Parietal lobe (tissue), 2 donors: ENCODE measurements around the gene IP6K1. TPM values are rescaled to one million over a fixed set of nuclear protein-coding genes. Genes with fewer than 3 reads are reported as not detected.

Experiments
- small RNA-seq: library from RNA; depleted of rRNA; stranded (forward); fragments of <200 nt; gene quantifications from one replicate; pipeline ENCODE3, GENCODE V24; 2014; ENCODE audit warnings: low replicate concordance
- total RNA-seq: library from RNA; depleted of rRNA; stranded (reverse); fragments of >200 nt; gene quantifications from one replicate; pipeline ENCODE4 v1.2.3, GENCODE V29; 2014

Gene IP6K1
- 66.4 TPM for total RNA-seq

DNA sequence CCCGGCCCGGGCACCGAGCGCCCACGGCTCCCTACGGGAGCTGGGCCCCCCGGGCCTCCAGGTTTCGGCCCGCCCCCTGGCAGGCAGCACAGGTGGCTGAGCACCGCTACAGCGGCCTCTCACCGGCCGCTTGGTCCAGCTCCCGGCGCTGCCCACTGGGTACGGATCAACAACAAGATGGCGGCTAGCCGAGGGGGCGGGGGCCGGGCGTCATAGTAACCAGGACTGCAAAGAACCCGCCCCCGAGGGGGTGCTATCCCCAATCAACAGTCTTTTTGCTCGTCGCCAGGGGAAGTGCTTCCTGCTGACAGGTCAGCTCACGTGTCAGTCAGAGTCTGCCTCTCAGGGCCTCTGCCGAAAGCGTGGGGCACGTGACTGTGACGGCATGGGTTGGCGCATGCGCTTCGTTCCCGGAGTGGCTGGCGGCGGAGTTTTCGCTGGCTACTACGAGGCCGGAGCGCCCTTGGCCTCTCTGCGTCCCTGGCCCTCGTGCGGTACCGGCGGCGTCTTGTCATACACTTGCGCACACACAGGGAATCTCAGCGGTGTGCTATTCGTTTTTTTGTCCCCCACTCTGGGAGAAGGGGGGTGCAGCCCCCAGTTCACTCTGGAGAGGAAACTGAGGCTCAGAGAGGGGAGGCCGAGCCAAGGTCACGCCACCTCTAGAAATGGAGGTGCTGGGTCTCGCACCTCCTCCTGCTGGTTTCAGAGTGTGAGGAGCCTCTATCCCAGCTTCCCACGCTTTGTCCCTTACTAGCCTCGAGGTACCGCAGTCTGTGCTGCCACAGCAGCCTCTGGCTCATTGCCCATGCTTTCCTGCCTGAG lies at the start of gene IP6K1:
IP6K1 (minus strand) TSS at position 186 of the 825 bp plus-strand sequence. CDS start 38,502 bp downstream, outside the sequence.

DNA sequence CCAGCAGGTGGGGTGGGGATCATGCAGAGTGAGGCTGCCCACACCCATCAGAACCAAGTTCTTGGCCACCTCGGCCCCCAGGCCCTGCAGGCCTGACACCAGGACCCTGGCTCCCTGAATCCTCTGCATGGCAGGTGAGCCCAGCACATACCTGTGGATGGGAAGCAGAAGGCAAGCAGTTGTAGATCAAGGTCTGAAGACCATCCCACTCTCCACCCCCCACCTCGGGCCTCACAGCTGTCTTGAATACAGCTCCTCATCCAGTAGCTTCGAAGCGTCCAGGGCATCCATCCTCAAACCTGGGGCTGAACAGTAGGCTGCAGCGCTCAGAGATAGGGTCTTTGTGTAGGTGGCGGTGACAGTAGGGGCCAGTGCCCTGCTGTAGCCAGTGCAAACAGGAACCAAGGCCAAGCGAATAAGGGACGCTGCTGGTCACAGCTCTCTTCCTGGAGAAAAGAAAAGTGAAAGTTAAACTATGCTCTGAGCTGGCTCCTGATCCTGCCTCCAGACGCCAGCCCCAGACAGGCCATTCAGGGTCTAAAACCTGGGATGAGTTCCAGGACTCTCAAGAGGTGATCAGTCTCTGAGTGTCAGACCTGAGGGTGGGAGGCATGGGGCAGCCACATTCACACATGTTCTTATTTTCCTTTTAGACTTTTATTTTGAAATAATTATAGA lies 27.3 kb upstream of the IP6K1 start, which contains the start of gene UBA7:
UBA7 (minus strand) TSS at position 457 of the 678 bp plus-strand sequence; CDS start at position 291, 166 bp downstream.

DNA sequence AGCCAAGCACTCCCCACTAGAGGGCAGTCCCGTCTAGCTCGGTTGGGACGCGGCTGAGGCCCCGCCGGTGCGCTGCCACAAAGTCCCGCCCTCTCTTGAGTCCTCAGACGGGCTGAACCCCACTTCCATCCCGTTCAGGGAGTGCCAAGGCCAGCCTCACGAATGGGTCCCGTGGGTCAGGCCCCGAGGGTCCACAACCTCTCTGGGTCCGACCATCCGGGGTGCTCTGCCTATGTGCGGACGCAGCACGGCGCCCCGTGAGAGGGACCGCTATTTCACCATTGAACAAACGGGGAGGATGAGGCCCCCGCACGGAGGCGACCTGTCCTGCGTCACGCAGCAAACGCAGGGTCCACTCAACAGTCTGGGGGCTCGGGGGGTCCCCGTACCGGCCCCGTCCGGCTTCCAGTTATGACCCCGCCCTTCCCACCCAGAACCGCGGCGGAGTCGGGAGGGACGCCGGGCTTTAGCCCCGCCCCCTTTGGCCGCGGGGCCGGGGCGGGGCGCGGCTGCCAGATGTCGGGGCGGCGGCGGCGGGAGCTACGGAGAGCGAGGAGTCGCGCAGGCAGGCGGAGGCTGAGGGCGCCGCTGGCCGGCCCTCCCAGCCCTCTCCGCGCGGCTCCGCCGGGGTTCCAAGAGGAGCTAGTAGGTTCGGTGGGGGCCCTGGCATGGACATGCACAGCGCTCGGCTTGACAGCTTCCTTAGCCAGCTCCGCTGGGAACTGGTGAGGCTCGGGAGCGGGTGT lies 16.6 kb upstream of the IP6K1 start, which contains the start of gene INKA1:
INKA1 (plus strand) TSS at position 543 of the 746 bp plus-strand sequence; CDS start at position 675, 132 bp downstream.

DNA sequence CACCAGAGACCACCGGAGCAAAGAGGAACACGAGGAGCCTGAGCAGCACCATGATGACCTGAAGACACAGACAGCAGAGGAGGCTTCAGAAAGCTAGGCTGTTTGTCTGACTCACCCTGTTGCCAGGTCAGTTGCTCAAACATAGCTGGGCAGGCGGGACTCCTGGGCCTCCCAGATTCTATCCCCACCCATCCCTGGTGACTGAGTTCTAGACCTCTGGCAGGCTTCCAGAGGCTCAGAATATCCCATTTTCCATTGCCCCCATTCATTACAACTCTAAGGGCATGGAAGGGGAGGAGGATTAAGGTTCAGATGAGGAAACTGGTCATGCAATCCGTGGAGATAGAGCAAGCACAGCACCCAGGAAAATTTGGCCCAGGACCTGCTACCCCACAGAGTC lies 13.4 kb upstream of the IP6K1 start, which contains the start of gene CDHR4:
CDHR4 (minus strand) TSS at position 113 of the 400 bp plus-strand sequence; CDS start at position 52, 61 bp downstream.

DNA sequence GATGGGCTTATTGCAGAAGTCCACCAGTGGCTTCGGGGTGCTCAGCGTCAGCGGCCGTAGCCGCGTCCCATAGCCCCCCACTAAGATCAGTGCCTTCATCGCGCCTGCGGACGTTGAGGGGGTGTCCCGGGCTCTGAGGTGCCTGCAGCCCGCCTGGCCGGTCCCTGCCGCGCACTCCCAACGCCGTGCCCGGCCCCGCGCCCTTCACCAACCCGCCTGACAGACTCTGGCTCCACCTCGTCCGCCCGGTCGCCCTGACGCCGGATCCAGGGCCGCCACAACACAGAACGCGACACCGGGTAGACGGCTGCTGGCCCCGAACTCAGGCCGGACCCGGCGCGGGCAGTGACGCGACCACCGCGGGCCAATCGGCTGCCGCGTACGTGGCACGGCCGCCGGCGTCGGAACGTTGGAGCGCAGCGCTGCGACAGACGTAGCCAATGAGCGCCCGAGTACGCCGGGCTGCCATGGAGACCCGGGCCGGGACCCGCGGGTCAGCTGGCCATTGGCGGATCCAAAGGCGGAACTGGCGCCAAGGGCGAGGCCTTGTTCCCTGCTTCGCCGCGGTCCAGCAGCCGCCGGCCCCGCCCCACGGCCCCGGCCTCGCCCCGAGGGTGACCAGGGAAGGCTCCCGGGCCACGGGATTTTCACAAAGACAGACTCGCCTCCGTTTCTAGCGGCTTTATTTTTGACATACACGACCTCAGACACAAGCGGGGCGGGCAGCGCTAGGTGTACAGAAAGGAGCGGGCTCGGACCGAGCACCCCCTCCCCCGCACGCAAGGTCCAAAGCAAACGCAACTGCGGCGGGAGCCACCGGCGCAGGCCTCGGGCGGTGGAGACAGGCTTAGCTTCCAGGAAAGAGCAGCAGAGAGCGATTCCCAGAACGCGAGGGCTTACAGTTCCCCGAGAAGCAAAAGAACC lies 62.5 kb downstream of the IP6K1 start, which contains the start of gene GMPPB:
GMPPB (minus strand) TSS at position 324 of the 924 bp plus-strand sequence; CDS start at position 99, 225 bp downstream.

DNA sequence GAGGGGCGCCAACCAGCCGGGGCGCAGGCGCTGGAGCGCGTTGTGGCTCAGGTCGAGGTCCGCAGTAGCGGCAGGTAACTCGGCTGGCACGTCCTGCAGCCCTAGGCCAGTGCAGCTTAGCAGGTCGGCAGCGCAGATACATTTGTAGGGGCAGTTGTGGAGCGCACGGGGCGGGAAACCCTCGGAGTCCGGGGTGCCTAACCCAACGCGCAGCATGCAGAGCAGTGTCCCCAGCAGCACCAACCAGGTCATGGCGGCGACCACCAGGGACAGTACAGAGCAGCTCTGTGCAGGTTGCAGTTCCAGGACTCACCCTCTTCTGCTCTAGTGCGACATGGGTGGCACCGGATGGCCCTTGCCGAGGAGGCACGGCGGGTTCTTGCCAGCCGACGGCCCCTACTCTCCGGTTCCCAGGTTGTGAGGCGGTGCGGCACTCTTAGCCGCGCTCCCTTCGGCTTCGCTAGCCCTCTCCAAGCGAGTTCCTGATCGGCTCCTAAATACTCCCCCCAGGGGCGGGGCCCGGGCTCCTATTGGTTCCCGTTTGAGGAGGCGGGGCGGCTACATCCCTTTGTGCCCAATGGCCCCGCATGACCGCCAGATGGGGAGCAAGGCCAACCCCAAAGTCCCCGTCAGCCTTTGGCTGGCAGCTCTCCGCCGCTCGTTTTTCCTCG lies 67.0 kb downstream of the IP6K1 start, which contains the start of gene AMIGO3:
AMIGO3 (minus strand) TSS at position 471 of the 671 bp plus-strand sequence; CDS start at position 252, 219 bp downstream.

DNA sequence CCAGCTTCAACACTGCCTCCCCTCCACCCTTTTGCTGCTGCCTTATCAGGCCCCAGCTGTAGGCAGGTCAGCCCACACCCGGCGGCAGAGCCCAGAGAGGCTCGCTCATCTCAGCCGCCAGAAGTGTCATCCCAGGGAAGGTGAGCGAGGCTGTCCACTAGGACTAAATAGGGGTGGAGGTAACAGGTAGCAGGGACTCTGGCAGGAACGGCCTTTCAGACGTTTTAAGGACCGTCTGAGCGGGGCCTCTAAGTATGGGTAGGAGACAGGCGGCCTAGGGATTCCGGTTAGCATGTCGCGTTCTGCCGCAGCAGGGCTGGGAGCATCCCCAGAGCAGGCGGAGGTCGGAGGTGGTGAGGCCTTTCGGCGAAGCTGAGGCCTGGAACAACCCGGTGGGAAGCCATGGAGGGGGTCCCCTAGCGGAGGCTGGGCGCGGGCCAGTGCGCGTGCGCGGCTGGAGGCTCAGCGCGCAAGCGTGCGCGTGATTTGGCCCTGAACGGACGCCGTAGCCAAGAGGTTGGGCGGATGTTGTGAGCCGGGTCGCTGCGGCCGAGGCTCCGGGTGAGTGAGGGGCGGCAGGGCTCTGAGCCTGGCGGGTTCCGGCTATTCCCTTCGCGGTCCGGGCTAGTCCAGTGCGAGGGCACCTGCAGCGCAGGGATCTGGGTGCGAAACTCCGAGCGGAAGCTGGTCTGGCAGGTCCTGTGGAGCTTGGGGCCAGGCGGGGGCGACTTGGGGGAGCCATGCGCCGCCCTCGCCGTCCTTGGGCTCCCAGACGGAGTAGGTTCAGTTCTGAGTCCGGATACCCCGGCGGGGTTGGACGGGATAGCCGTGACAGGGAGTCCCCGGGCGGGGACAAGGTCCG lies 97.1 kb downstream of the IP6K1 start, which contains the start of the genes MST1 and RNF123:
MST1 (minus strand) TSS at position 429 of the 862 bp plus-strand sequence. CDS start 783 bp downstream, outside the sequence.
RNF123 (plus strand) TSS at position 512 of the 862 bp plus-strand sequence. CDS start 1,609 bp downstream, outside the sequence.

Small RNAs within 50 kb of the gene (small RNA-seq; reads per million reads assigned to genes)
- not detected for gene AMIGO3
- not detected for gene COX6CP14

Other genes with a start within 250 kb of the IP6K1 start
- gene BSN, start 232.1 kb downstream of the IP6K1 start, total RNA-seq = 23.5 TPM
- 94.8 TPM for gene APEH, start 112.2 kb downstream of the IP6K1 start, total RNA-seq
- 10.6 TPM for gene MST1, start 97.1 kb downstream of the IP6K1 start, total RNA-seq
- 36.9 TPM for gene RNF123, start 97.0 kb downstream of the IP6K1 start, total RNA-seq
- gene AMIGO3, start 66.9 kb downstream of the IP6K1 start, total RNA-seq = 1.3 TPM
- gene GMPPB, start 62.6 kb downstream of the IP6K1 start, total RNA-seq = 11.3 TPM
- not detected for gene CDHR4, start 13.3 kb upstream of the IP6K1 start, total RNA-seq
- 13.5 TPM for gene INKA1, start 16.7 kb upstream of the IP6K1 start, total RNA-seq
- 6.6 TPM for gene UBA7, start 27.4 kb upstream of the IP6K1 start, total RNA-seq
- gene TRAIP, start 70.0 kb upstream of the IP6K1 start, total RNA-seq = 6.6 TPM
- gene CAMKV, start 83.4 kb upstream of the IP6K1 start, total RNA-seq = 283 TPM
- 3.8 TPM for gene MST1R, start 117.3 kb upstream of the IP6K1 start, total RNA-seq
- gene MON1A, start 143.3 kb upstream of the IP6K1 start, total RNA-seq = 16.6 TPM
- gene RBM6, start 153.6 kb upstream of the IP6K1 start, total RNA-seq = 213 TPM